ENCODE results near the gene THAP5. TPM values are rescaled to one million over a fixed set of nuclear protein-coding genes. Genes with fewer than 3 reads are reported as not detected.

Gene THAP5
- polyA plus RNA-seq, 1 donor (not counting 4 experiments of a cell fraction or from before 2014, with no cell fraction given), result 9.2 TPM

- no peaks in the 10 kb centered on the region for H3K9me1 ChIP-seq (ENCODE audit: control insufficient read depth, extremely low read depth, insufficient read depth, low read length)
- no peaks in the 10 kb centered on the region for H3K9me3 ChIP-seq (ENCODE audit: control insufficient read depth, low read depth, low read length)
- no peak overlapping the region for H3K9ac ChIP-seq (ENCODE audit: control insufficient read depth, extremely low read depth, insufficient read depth, low read length)
- H3K4me2 ChIP-seq (ENCODE audit: control insufficient read depth, extremely low read depth, insufficient read depth, low read depth, low read length), result no peak overlapping the region
- H2AFZ ChIP-seq (ENCODE audit: control insufficient read depth, low read length), result no peak overlapping the region
- no peaks in the 10 kb centered on the region for H3K27me3 ChIP-seq (ENCODE audit: control insufficient read depth, extremely low read depth, insufficient read depth, low read length)
- H3K4me3 ChIP-seq (ENCODE audit: control insufficient read depth in 2 of 3, extremely low read depth in 1 of 3, insufficient read depth in 2 of 3, low read depth in 1 of 3, low read length in 3 of 3), result no peak overlapping the region
- DNase-seq (ENCODE audit: low read depth, low spot score) (no peak), FAIRE-seq (no peak)
- H4K20me1 ChIP-seq (ENCODE audit: control insufficient read depth, extremely low read depth, insufficient read depth, low read length), result no peaks in the 10 kb centered on the region
- TF ChIP-seq, protein P1, sequence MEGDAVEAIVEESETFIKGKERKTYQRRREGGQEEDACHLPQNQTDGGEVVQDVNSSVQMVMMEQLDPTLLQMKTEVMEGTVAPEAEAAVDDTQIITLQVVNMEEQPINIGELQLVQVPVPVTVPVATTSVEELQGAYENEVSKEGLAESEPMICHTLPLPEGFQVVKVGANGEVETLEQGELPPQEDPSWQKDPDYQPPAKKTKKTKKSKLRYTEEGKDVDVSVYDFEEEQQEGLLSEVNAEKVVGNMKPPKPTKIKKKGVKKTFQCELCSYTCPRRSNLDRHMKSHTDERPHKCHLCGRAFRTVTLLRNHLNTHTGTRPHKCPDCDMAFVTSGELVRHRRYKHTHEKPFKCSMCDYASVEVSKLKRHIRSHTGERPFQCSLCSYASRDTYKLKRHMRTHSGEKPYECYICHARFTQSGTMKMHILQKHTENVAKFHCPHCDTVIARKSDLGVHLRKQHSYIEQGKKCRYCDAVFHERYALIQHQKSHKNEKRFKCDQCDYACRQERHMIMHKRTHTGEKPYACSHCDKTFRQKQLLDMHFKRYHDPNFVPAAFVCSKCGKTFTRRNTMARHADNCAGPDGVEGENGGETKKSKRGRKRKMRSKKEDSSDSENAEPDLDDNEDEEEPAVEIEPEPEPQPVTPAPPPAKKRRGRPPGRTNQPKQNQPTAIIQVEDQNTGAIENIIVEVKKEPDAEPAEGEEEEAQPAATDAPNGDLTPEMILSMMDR (optimal IDR thresholded peaks at IDR 0.05 in 1 of 3, IDR thresholded peaks at IDR 0.05 in 1 of 3, conservative IDR thresholded peaks at IDR 0.05 in 1 of 3; ENCODE audit: extremely low read depth in 1 of 3, insufficient read depth in 2 of 3, low read length in 3 of 3), result no peak
- no peak for TF ChIP-seq EZH2 (IDR thresholded peaks at IDR 0.05; ENCODE audit: low read length)
- no peak overlapping the region for H3K27ac ChIP-seq (ENCODE audit: control insufficient read depth, insufficient read depth, low read length)
- no peaks in the 10 kb centered on the region for H3K36me3 ChIP-seq (ENCODE audit: control insufficient read depth in 2 of 2, extremely low read depth in 1 of 2, insufficient read depth in 2 of 2, low read length in 2 of 2)
- dilution Hi-C loops (cut with MboI; ENCODE audit: extremely low pct_ligation_motif_present, low sequenced_read_pairs), result no loop called here
- no peaks in the 10 kb centered on the region for H3K79me2 ChIP-seq (ENCODE audit: control insufficient read depth, insufficient read depth, low read length)
- H3K4me1 ChIP-seq (ENCODE audit: control insufficient read depth, extremely low read depth, insufficient read depth, low read length), result no peaks in the 10 kb centered on the region
Observed at GRCh38 chr7:108589199-108589598, 19.7 kb upstream of the THAP5 start.

GRCh38 chr7:108586274-108586710 is 16.8 kb upstream of the THAP5 start:
- no peaks in the 10 kb centered on the region for H3K9me1 ChIP-seq (ENCODE audit: control insufficient read depth, extremely low read depth, insufficient read depth, low read length)
- no peaks in the 10 kb centered on the region for H3K79me2 ChIP-seq (ENCODE audit: control insufficient read depth, insufficient read depth, low read length)
- dilution Hi-C loops (cut with MboI; ENCODE audit: extremely low pct_ligation_motif_present, low sequenced_read_pairs), result no loop called here
- H3K27me3 ChIP-seq (ENCODE audit: control insufficient read depth, extremely low read depth, insufficient read depth, low read length), result no peaks in the 10 kb centered on the region
- H3K36me3 ChIP-seq (ENCODE audit: control insufficient read depth in 2 of 2, extremely low read depth in 1 of 2, insufficient read depth in 2 of 2, low read length in 2 of 2), result no peaks in the 10 kb centered on the region
- no peak overlapping the region for H3K4me3 ChIP-seq (ENCODE audit: control insufficient read depth in 2 of 3, extremely low read depth in 1 of 3, insufficient read depth in 2 of 3, low read depth in 1 of 3, low read length in 3 of 3)
- no peak overlapping the region for H3K9ac ChIP-seq (ENCODE audit: control insufficient read depth, extremely low read depth, insufficient read depth, low read length)
- DNase-seq (ENCODE audit: low read depth, low spot score) (no peak), FAIRE-seq (no peak)
- H3K9me3 ChIP-seq (ENCODE audit: control insufficient read depth, low read depth, low read length), result no peaks in the 10 kb centered on the region
- H4K20me1 ChIP-seq (ENCODE audit: control insufficient read depth, extremely low read depth, insufficient read depth, low read length), result no peaks in the 10 kb centered on the region
- H3K27ac ChIP-seq (ENCODE audit: control insufficient read depth, insufficient read depth, low read length), result no peak overlapping the region
- no peaks in the 10 kb centered on the region for H3K4me1 ChIP-seq (ENCODE audit: control insufficient read depth, extremely low read depth, insufficient read depth, low read length)
- H2AFZ ChIP-seq (ENCODE audit: control insufficient read depth, low read length), result no peak overlapping the region
- H3K4me2 ChIP-seq (ENCODE audit: control insufficient read depth, extremely low read depth, insufficient read depth, low read depth, low read length), result no peak overlapping the region
- TF ChIP-seq EZH2 (IDR thresholded peaks at IDR 0.05; ENCODE audit: low read length), result no peak
- TF ChIP-seq, protein P1 (optimal IDR thresholded peaks at IDR 0.05 in 1 of 3, IDR thresholded peaks at IDR 0.05 in 1 of 3, conservative IDR thresholded peaks at IDR 0.05 in 1 of 3; ENCODE audit: extremely low read depth in 1 of 3, insufficient read depth in 2 of 3, low read length in 3 of 3), result no peak
